Stimulated activated CD4-positive, alpha-beta T cell treated with anti-CD3 and anti-CD28 coated beads, TNF-alpha, amount 100 ng/mL, for 1 hour (primary cell): Measurements from ENCODE around the gene FOSL2.
A peak's percentile ranks its signal among the peaks of the same experiment; 100 is the strongest.
"Not testable (repeated sequence)": the region's sequence is repeated elsewhere in the genome, so short reads cannot be mapped to it uniquely, and the experiment has no call there.

Experiments
- DNase-seq, 3 donors: peaks; one replicate each; pipeline ENCODE4 v3.0.0-alpha.2; 2020; ENCODE audit warnings: low read depth in 3 of 3, low spot score in 1 of 3

Gene FOSL2

GRCh38 chr2:28357055-28357454 is 35.6 kb upstream of the FOSL2 start:
- DNase-seq = no peak

GRCh38 chr2:28357948-28358667 is 34.5 kb upstream of the FOSL2 start:
- DNase-seq = no peak

GRCh38 chr2:28358668-28359201 is 33.9 kb upstream of the FOSL2 start:
- no peak for DNase-seq

DNA sequence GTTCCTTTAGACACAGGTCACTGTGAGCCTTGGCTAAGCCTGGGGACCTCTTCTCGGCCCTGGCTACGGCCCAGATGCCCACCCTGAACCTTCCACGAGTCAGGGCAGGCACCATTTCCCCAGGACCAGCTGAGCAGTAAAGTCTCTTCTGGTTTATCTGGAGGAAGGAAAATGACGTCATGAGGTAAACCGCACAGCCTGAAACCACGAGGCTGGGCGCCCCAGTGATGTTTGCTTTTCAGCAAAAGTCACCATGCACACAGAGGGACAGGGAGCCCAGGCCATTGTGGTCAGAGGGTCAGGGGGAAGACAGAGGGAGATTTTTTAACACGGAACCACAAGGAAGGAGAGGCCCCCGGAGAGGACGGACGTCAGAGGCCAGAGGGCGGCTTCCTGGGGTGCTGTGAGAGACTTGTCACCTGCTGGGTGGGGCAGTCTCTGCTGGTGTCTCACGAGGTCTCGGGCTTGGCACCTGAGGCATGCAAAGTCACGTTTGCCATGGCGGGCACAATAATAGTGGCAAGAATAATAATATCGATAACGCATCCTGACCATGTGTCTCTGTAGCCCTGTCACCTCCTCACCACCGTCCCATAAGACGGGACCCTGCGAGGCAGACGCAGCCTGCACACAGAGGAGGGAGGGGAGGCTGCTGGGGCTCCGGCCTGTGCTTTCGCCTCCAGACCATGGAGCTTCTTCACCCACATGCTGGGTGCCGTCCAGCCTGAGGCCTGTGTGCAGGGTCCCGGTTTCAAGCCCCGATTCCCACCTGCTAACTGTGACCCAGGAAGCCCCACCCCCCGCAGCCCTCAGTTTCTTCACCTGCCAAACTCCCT is 33.2 kb upstream of the FOSL2 start:
- peak; percentile 40 to 60 (median 48) for DNase-seq

DNA sequence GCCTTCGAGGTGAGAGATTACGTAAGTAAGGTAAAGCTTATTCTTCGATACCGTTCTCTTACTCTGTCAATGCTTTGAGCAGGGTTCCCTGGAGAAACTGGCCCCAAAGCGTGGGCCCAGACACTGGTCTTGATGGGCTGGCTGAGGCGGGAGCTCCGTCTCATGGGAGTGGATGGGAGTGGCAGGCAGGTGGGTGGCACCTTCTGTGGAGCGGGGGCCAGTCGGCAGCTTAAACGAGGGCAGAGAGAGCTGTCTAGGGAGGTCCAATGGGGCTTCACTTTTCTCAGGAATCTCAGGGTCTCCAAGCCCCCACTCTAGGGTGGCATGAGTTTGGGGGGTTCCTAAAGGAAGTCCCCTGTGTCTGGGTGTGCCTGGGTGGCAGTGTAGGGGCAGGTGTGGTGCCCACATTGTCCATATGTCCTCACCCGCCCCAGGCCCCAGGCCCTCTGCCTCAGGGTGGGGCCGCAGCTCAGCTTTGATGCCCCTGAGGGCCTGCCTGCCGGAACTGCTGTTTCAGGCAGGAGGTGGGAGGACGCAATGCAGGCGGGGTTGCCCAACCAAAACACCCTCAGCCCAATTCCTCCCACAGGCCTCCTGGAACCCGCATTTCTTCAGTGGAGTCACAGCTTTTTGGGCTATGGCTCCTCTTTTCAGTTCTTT is 32.5 kb upstream of the FOSL2 start:
- DNase-seq = no peak

- DNase-seq = no peak
Observed at GRCh38 chr2:28360718-28361293, 31.9 kb upstream of the FOSL2 start.

DNA sequence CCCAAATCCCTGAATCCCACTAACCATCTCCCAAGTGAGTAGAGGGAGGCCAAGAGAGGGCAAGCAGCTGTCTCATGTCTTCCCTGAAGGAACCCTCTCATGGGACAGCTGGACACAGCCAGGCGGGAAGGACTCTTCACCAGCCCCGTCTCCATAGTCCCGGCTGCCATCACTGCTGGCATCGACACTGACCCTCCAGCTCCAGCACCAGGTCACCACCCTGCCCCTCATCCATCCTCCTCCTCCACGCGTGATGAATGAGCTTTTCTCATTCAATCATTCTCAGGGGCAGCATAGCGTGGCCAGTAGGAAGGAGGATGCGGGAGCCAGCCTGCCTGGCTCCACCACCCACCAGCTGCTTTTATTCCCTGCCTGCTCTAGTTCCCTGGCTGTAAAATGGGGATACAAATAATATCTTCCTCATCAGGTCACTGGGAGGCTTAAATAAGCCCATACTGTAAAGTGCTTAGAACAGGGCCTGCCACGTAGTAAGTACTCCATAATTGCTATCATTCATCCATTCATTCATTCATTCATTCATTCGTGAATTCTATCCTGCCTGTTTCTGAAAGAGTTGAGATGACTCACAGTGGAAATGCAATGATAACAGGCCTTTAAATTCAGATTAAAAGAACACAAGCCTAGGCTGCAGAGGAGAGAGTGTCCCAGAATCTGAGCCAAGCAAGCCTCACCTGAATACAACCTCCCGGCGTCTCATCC is 30.5 kb upstream of the FOSL2 start:
- DNase-seq = no peak

- no peak for DNase-seq
Observed at GRCh38 chr2:28362991-28363521, 29.6 kb upstream of the FOSL2 start.

DNA sequence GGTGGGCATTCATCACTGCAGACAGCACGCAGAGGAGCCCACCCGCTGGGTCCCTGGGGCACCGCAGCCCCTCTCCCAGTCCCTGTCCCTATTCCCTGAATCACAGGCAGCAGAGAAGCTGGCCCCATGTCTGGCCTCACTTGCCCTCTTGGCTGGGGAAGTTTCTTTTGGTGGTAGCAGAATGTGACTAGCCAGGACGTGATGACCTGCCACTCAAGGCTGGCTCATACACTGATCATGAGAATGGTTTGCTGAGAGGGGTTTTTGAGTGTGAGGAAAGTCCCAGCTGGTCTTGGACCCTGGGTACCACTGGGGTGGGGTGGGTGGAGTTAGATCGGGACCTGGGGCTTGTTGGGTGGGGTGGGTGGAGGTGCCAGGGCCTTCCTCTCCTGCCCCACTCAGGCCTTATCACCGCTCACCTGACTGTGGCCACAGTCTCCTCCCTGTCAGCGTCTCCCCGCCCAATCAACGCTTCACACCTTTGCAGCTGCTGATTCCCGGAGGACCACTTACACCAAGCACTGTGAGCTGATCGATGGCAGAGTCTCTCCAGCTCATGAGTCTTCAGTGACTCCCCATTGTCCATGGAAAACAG is 28.9 kb upstream of the FOSL2 start:
- no peak for DNase-seq

GRCh38 chr2:28364610-28365009 is 28.0 kb upstream of the FOSL2 start:
- DNase-seq = no peak

DNA sequence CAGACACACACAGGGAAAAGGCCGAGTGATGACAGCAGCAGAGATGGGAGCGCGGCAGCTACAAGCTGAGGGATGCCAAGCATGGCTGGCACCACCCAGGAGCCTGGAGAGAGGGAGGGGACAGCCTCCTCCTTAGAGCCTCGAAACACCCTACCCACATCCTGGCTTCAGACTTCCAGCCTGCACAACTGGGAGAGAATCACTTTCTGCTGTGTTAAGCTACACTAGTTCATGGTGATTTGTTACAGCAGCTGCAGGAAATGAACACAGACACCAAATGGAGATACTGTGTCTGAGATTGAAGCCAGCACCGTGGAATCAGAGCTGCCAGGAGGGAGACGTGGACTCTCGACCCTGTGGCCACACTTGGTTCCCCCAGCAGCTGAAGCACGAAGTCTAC is 27.5 kb upstream of the FOSL2 start:
- no peak for DNase-seq

DNA sequence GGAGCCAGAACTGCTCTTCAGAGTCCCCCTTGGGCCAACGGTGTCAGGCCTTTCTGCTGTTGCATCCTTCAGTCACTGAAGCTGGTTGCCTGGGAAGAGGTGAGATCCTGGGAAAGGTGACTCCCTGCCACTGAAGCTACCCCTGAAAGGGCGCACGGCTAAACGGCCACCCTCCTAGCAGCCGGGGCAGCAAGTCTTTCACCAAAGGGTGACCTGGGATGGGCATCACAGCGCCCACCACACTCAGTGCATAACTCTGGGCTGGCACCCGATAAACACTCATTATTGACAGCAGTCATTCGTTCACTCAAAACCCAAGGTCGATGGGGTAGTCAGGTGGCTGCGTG is 26.5 kb upstream of the FOSL2 start:
- DNase-seq = no peak

GRCh38 chr2:28366496-28367282 is 26.0 kb upstream of the FOSL2 start:
- DNase-seq = peak in 1 of 3 donors; percentile 15

DNA sequence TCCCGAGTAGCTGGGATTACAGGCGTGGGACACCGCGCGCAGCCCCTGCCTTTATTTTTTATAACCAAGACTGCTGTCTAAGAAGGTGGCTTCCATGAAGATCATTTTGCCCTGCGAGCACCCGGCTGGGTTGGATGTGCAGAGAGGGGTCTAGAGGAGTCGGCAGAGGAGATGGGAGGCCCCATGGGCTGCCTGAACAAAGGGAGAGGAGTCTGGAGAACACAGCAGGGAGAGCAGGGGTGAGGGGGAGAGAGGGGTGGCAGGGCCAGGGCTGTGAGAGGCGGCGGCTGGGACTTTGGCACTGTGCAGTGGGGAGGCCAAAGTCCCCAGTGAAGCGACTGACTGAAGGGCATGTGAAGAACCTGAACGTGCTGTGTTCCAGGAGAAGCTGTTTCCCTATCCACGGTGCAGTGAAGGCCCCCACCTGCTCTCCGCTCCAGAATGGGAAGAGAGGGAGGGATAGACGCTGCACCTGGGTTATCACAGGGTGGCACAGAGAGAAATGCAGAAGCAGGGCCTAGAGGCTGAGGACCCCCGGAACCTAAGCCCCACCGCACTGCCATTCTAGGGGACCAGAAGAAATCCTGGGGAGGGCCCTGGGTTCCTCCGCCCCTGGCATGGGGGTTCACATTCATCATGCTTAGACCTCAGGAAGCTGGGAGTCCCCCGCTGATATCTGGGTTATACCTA is 24.8 kb upstream of the FOSL2 start:
- DNase-seq = no peak

GRCh38 chr2:28368357-28368798 is 24.3 kb upstream of the FOSL2 start:
- no peak for DNase-seq

- no peak for DNase-seq
Observed at GRCh38 chr2:28369358-28369757, 23.3 kb upstream of the FOSL2 start.

DNA sequence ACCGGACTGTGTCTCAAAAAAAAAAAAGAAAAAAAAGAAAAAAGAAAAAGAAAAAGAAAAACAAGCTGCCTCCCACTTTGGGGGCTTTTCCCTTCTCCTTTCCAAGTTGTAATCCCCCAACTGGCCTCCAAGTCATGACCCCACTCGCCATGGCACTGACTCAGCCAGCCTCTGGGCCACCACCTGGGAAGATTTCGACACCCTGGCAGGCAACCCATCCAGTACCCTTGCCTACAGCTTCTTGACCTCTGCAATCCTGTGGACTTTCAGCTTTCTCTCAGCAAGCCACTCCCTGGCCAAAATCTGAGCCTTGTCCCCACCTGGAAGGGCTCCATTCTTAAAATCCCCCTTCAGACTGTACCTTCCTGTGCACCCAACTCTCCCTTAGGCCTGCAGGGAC is 22.3 kb upstream of the FOSL2 start:
- DNase-seq = no peak

DNA sequence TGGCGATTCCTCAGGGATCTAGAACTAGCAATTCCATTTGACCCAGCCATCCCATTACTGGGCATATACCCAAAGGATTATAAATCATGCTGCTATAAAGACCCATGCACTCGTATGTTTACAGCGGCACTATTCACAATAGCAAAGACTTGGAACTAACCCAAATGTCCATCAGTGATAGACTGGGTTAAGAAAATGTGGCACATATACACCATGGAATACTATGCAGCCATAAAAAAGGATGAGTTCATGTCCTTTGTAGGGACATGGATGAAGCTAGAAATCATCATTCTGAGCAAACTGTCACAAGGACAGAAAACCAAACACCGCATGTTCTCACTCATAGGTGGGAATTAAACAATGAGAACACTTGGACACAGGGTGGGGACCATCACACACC is 20.9 kb upstream of the FOSL2 start:
- DNase-seq = not testable (repeated sequence)

GRCh38 chr2:28373854-28374253 is 18.8 kb upstream of the FOSL2 start:
- no peak for DNase-seq
